SK-N-SH (cell line): ENCODE data around the gene OR4K17. TPM values are rescaled to one million over a fixed set of nuclear protein-coding genes. Genes with fewer than 3 reads are reported as not detected.

Experiments used
- CTCF ChIA-PET: fragments of 300-600, 350-600 bp; formaldehyde crosslinking; extraction: SDS; loops from one replicate; lab custom pipeline; 2021; lab: Yijun Ruan, JAX
- POLR2A ChIA-PET: fragments of 350-600 bp; sonication (Branson Sonifier 250); formaldehyde crosslinking; extraction: SDS; loops from one replicate; lab custom pipeline; 2020; ENCODE audit warnings: antibody characterized with exemption, inconsistent platforms; lab: Yijun Ruan, JAX
- DNase-seq: peaks from one replicate; pipeline ENCODE4 v3.0.0; 2012
- H2AFZ ChIP-seq: fragments of 200-600 bp; sonication (generic); 2 replicates; pipeline ENCODE4 v1.8.1; 2016; ENCODE audit warnings: antibody characterized with exemption, mild to moderate bottlenecking, low read depth
- H3F3A ChIP-seq: fragments of 200-600 bp; sonication (generic); replicated peaks from 2 replicates; pipeline ENCODE3; 2016; ENCODE audit warnings: antibody characterized with exemption, mild to moderate bottlenecking; ENCODE audit not compliant: insufficient read depth
- H3K27ac ChIP-seq, 2 experiments: fragments of 200-500 bp in 1 of 2; fragments of 200-600 bp in 1 of 2; sonication (Bioruptor generic) in 1 of 2; sonication (generic), shearing (Covaris generic) in 1 of 2; 2 replicates each; pipeline versions ENCODE4 v1.5.1 to v1.6.1; 2014 to 2016; ENCODE audit warnings: low read depth in 2 of 2, inconsistent platforms in 1 of 2, low read length in 1 of 2, mild to moderate bottlenecking in 1 of 2, mixed read lengths in 1 of 2
- H3K27me3 ChIP-seq: fragments of 200-600 bp; sonication (generic), shearing (Covaris generic); 2 replicates; pipeline ENCODE4 v1.6.1; 2016; ENCODE audit warnings: mixed run types; ENCODE audit not compliant: insufficient read depth
- H3K36me3 ChIP-seq, 2 experiments: fragments of 200-500 bp in 1 of 2; fragments of 200-600 bp in 1 of 2; sonication (Bioruptor generic) in 1 of 2; sonication (generic) in 1 of 2; replicated peaks in 1 of 2; 2 replicates each; pipeline versions ENCODE3 to v1.5.1; 2014 to 2016; ENCODE audit warnings: low read length in 1 of 2, mild to moderate bottlenecking in 1 of 2; ENCODE audit not compliant: insufficient read depth in 2 of 2, control insufficient read depth in 1 of 2
- H3K4me1 ChIP-seq, 2 experiments: fragments of 200-500 bp in 1 of 2; fragments of 200-600 bp in 1 of 2; sonication (Bioruptor generic) in 1 of 2; sonication (generic), shearing (Covaris generic) in 1 of 2; 2 replicates each; pipeline versions ENCODE4 v1.5.1 to v1.6.1; 2014 to 2016; ENCODE audit warnings: low read depth in 1 of 2, low read length in 1 of 2, mixed run types in 1 of 2; ENCODE audit not compliant: insufficient read depth in 2 of 2, control insufficient read depth in 1 of 2
- H3K4me2 ChIP-seq: fragments of 200-600 bp; sonication (generic), shearing (Covaris generic); 2 replicates; pipeline ENCODE4 v1.6.1; 2017; ENCODE audit warnings: mixed run types
- H3K4me3 ChIP-seq, 2 experiments: fragments of 200-500 bp in 1 of 2; fragments of 200-600 bp in 1 of 2; sonication (Bioruptor generic) in 1 of 2; sonication (generic), shearing (Covaris generic) in 1 of 2; 2 replicates each; pipeline versions ENCODE4 v1.5.1 to v1.8.1; 2014 to 2016; ENCODE audit warnings: low read depth in 2 of 2, inconsistent platforms in 1 of 2, low read length in 1 of 2, mild to moderate bottlenecking in 1 of 2, mixed read lengths in 1 of 2, moderate library complexity in 1 of 2
- H3K79me2 ChIP-seq: fragments of 200-600 bp; sonication (generic); 2 replicates; pipeline ENCODE4 v1.8.1; 2017; ENCODE audit warnings: mild to moderate bottlenecking; ENCODE audit not compliant: insufficient read depth
- H3K9ac ChIP-seq: fragments of 200-600 bp; sonication (generic); 2 replicates; pipeline ENCODE4 v1.6.1; 2017; ENCODE audit warnings: mixed run types
- H3K9me2 ChIP-seq: fragments of 200-600 bp; sonication (generic); 2 replicates; pipeline ENCODE4 v1.6.1; 2017; ENCODE audit warnings: mixed run types
- H3K9me3 ChIP-seq: fragments of 200-600 bp; sonication (generic); 2 replicates; pipeline ENCODE4 v1.6.1; 2017; ENCODE audit warnings: mixed run types, mild to moderate bottlenecking, moderate library complexity
- H4K20me1 ChIP-seq: fragments of 200-600 bp; sonication (generic); 2 replicates; pipeline ENCODE4 v1.6.1; 2017; ENCODE audit warnings: mild to moderate bottlenecking, mixed run types; ENCODE audit not compliant: insufficient read depth
- CHD2 ChIP-seq: fragments of 150-350 bp; IDR thresholded peaks from 2 replicates; pipeline ENCODE4 v1.6.1; 2018; ENCODE audit warnings: low read length; ENCODE audit not compliant: partially characterized antibody
- FOXJ3 ChIP-seq: sonication (generic); formaldehyde crosslinking; IDR thresholded peaks from 2 replicates; pipeline ENCODE4 v1.5.1; 2020; ENCODE audit warnings: mild to moderate bottlenecking, missing genetic modification reagents
- GABPA ChIP-seq: IDR thresholded peaks from 2 replicates; pipeline ENCODE4 v1.4.0; 2012; ENCODE audit warnings: low read depth, mild to moderate bottlenecking
- JUND ChIP-seq: IDR thresholded peaks from 2 replicates; pipeline ENCODE4 v1.4.0; 2012
- RAD21 ChIP-seq: IDR thresholded peaks from 2 replicates; pipeline ENCODE4 v1.6.1; 2012; ENCODE audit warnings: mild to moderate bottlenecking, low read length
- WGBS: methylation state at CpG from one replicate; pipeline ENCODE4 v1.1.6; 2017; ENCODE audit warnings: low lambda C conversion rate; 5-methylcytosine and 5-hydroxymethylcytosine counted together
- polyA plus RNA-seq, 3 experiments: library from polyadenylated mRNA; depleted of rRNA; stranded (reverse); fragments of >200 nt; gene quantifications; 2 replicates each; pipeline ENCODE4 v1.2.3, GENCODE V29; 2012
- TF ChIP-seq, protein P1 (sequence below): fragments of 150-350 bp; IDR thresholded peaks from 2 replicates; pipeline ENCODE4 v1.6.1; 2017; ENCODE audit warnings: antibody characterized with exemption, low read length, low read depth, borderline replicate concordance
- TF ChIP-seq, protein P2 (sequence below): IDR thresholded peaks from 2 replicates; pipeline ENCODE4; 2012
- TF ChIP-seq, protein P3 (sequence below): fragments of 200-600 bp; sonication (generic); IDR thresholded peaks from 2 replicates; pipeline ENCODE4 v1.6.1; 2017; ENCODE audit warnings: antibody characterized with exemption, mild to moderate bottlenecking, moderate library complexity

OR4K17 gene
- polyA plus RNA-seq, 1 of the 3 experiments (the other 2 are of a cell fraction), result not detected

GRCh38 chr14:20138520-20138919 is 28.0 kb downstream of the OR4K17 start, which contains the start of gene OR4N5:
OR4N5 (plus strand) TSS chr14:20138820; CDS start chr14:20143736, 4,916 bp downstream.
- no peaks in the 10 kb centered on the region for H4K20me1 ChIP-seq
- H3K36me3 ChIP-seq, result no peaks in the 10 kb centered on the region
- no peaks in the 10 kb centered on the region for H3K9me2 ChIP-seq
- no peak within 1 kb of the TSS for H2AFZ ChIP-seq
- H3K79me2 ChIP-seq, result no peaks in the 10 kb centered on the region
- no peak for DNase-seq
- H3K9ac ChIP-seq, result no peak within 1 kb of the TSS
- H3K27me3 ChIP-seq, result peaks cover 6% of the 10 kb centered on the region; the same call in 1 of the 2 replicates
- no peak within 1 kb of the TSS for H3K27ac ChIP-seq
- POLR2A ChIA-PET, result no interaction called here
- no peak within 1 kb of the TSS for H3K4me2 ChIP-seq
- CTCF ChIA-PET, result no interaction called here
- no peaks in the 10 kb centered on the region for H3K9me3 ChIP-seq
- no peaks in the 10 kb centered on the region for H3F3A ChIP-seq
- WGBS, result 7% methylated on average over 2 of the region's 2 CpGs
- H3K4me1 ChIP-seq, result no peaks in the 10 kb centered on the region
- TF ChIP-seq, protein P1, sequence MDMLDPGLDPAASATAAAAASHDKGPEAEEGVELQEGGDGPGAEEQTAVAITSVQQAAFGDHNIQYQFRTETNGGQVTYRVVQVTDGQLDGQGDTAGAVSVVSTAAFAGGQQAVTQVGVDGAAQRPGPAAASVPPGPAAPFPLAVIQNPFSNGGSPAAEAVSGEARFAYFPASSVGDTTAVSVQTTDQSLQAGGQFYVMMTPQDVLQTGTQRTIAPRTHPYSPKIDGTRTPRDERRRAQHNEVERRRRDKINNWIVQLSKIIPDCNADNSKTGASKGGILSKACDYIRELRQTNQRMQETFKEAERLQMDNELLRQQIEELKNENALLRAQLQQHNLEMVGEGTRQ, result no peak
- TF ChIP-seq JUND, result no peak
- TF ChIP-seq, protein P2, sequence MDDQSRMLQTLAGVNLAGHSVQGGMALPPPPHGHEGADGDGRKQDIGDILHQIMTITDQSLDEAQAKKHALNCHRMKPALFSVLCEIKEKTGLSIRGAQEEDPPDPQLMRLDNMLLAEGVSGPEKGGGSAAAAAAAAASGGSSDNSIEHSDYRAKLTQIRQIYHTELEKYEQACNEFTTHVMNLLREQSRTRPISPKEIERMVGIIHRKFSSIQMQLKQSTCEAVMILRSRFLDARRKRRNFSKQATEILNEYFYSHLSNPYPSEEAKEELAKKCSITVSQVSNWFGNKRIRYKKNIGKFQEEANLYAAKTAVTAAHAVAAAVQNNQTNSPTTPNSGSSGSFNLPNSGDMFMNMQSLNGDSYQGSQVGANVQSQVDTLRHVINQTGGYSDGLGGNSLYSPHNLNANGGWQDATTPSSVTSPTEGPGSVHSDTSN, result no peak
- no peak for TF ChIP-seq GABPA
- no peak for TF ChIP-seq FOXJ3
- no peak for TF ChIP-seq CHD2
- TF ChIP-seq, protein P3, sequence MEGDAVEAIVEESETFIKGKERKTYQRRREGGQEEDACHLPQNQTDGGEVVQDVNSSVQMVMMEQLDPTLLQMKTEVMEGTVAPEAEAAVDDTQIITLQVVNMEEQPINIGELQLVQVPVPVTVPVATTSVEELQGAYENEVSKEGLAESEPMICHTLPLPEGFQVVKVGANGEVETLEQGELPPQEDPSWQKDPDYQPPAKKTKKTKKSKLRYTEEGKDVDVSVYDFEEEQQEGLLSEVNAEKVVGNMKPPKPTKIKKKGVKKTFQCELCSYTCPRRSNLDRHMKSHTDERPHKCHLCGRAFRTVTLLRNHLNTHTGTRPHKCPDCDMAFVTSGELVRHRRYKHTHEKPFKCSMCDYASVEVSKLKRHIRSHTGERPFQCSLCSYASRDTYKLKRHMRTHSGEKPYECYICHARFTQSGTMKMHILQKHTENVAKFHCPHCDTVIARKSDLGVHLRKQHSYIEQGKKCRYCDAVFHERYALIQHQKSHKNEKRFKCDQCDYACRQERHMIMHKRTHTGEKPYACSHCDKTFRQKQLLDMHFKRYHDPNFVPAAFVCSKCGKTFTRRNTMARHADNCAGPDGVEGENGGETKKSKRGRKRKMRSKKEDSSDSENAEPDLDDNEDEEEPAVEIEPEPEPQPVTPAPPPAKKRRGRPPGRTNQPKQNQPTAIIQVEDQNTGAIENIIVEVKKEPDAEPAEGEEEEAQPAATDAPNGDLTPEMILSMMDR, result no peak
- TF ChIP-seq RAD21, result no peak
- no peak within 1 kb of the TSS for H3K4me3 ChIP-seq

- Histone ChIP-seq H3K79me2 (no peaks in the 10 kb centered on the region), H3K27ac (no peak overlapping the region), H3K4me3 (no peak overlapping the region), H3K9me2 (no peaks in the 10 kb centered on the region), H4K20me1 (no peaks in the 10 kb centered on the region), H3K36me3 (no peaks in the 10 kb centered on the region), H3F3A (no peaks in the 10 kb centered on the region), H3K4me1 (no peaks in the 10 kb centered on the region), H3K9ac (no peak overlapping the region), H3K4me2 (no peak overlapping the region), H3K9me3 (no peaks in the 10 kb centered on the region; the same call in 1 of the 2 replicates), H3K27me3 (peaks cover 6% of the 10 kb centered on the region; the same call in 1 of the 2 replicates), H2AFZ (no peak overlapping the region)
- DNase-seq, result no peak
- 1% methylated on average over 7 of the region's 7 CpGs for WGBS
- ChIA-PET POLR2A (no interaction called here), CTCF (interaction anchor here (0.8 kb wide), 1 partner anchor 86 kb away, joined by 3 read pairs; no protein-coding TSS in a partner anchor)
- TF ChIP-seq, protein P3, result peak; percentile 29
- TF ChIP-seq, protein P1, result no peak
Observed at GRCh38 chr14:20143911-20144310, 33.4 kb downstream of the OR4K17 start.
